K562 (cell line): ENCODE measurements around the gene TIMP4.

Source experiments
- ATF2 ChIP-seq: sonication (generic); formaldehyde crosslinking; IDR thresholded peaks from 2 replicates; pipeline ENCODE4 v1.8.1; 2022; ENCODE audit warnings: missing genetic modification reagents
- CTCF ChIP-seq, 3 experiments: IDR thresholded peaks in 2 of 3; conservative IDR thresholded peaks in 1 of 3; 2 replicates each; pipeline ENCODE4 v1.5.1; 2011 to 2012; ENCODE audit warnings: low read length in 3 of 3, mild to moderate bottlenecking in 3 of 3, control low read depth in 2 of 3, improper control_type of control experiment in 1 of 3, inconsistent platforms in 1 of 3, low read depth in 1 of 3, mixed read lengths in 1 of 3, moderate library complexity in 1 of 3; ENCODE audit not compliant: insufficient read depth in 2 of 3
- EZH2 ChIP-seq: IDR thresholded peaks from 2 replicates; pipeline ENCODE4 v1.6.1; 2012; ENCODE audit warnings: low read depth, mild to moderate bottlenecking, inconsistent platforms, low read length, borderline replicate concordance
- FOXK2 ChIP-seq, 2 experiments: fragments of 450-650 bp; IDR thresholded peaks in 1 of 2; conservative IDR thresholded peaks in 1 of 2; 2 replicates each; pipeline ENCODE4 v1.6.1; 2016; ENCODE audit warnings: low read depth in 2 of 2, mild to moderate bottlenecking in 1 of 2
- MYNN ChIP-seq, 2 experiments: sonication (generic); formaldehyde crosslinking in 1 of 2; IDR thresholded peaks; 2 replicates each; pipeline versions ENCODE4 v1.5.0 to v1.6.1; 2016 to 2020; ENCODE audit warnings: antibody characterized with exemption in 1 of 2, missing genetic modification reagents in 1 of 2
- POLR2G ChIP-seq: fragments of 200-400 bp; formaldehyde crosslinking; IDR thresholded peaks from 2 replicates; pipeline ENCODE4 v1.6.1; 2017; ENCODE audit warnings: low read depth, mild to moderate bottlenecking, antibody characterized with exemption, low read length, moderate library complexity

- no peak for TF ChIP-seq POLR2G
- TF ChIP-seq CTCF (IDR thresholded peaks at IDR 0.05 in 2 of 3, conservative IDR thresholded peaks at IDR 0.05 in 1 of 3; ENCODE audit: insufficient read depth in 2 of 3, low read depth in 1 of 3, low read length in 3 of 3): no peak
- no peak for TF ChIP-seq ATF2
- no peak for TF ChIP-seq EZH2
- no peak for TF ChIP-seq MYNN (IDR thresholded peaks at IDR 0.05)
- TF ChIP-seq MYNN (CRISPR knock-in tag; IDR thresholded peaks at IDR 0.05): no peak
- no peak for TF ChIP-seq FOXK2 (conservative IDR thresholded peaks at IDR 0.05 in 1 of 2, IDR thresholded peaks at IDR 0.05 in 1 of 2; ENCODE audit: low read depth in 2 of 2)
These were observed 19.5 kb upstream of the TIMP4 start for GRCh38 chr3:12178091-12178820.
